BLaER1 (cell line): ENCODE measurements around the gene SLC38A3.

ENCODE experiments used
- H3K27ac ChIP-seq: shearing (Covaris generic); formaldehyde crosslinking; 2 replicates; pipeline ENCODE4 v1.8.1; 2022
- H3K27me3 ChIP-seq: shearing (Covaris generic); formaldehyde crosslinking; 2 replicates; pipeline ENCODE4 v1.8.1; 2022
- H3K36me3 ChIP-seq: shearing (Covaris generic); formaldehyde crosslinking; 2 replicates; pipeline ENCODE4 v1.8.1; 2022
- H3K4me1 ChIP-seq: shearing (Covaris generic); formaldehyde crosslinking; 2 replicates; pipeline ENCODE4 v1.8.1; 2022
- H3K4me2 ChIP-seq: shearing (Covaris generic); formaldehyde crosslinking; 2 replicates; pipeline ENCODE4 v1.8.1; 2022
- H3K4me3 ChIP-seq: shearing (Covaris generic); formaldehyde crosslinking; 2 replicates; pipeline ENCODE4 v1.8.1; 2022
- H3K9ac ChIP-seq: shearing (Covaris generic); formaldehyde crosslinking; 2 replicates; pipeline ENCODE4 v1.8.1; 2022
- H3K9me3 ChIP-seq: shearing (Covaris generic); formaldehyde crosslinking; 2 replicates; pipeline ENCODE4 v1.8.1; 2022
- H4K20me1 ChIP-seq: shearing (Covaris generic); formaldehyde crosslinking; 2 replicates; pipeline ENCODE4 v1.8.1; 2022
- Cebpa-rat ChIP-seq: shearing (Covaris generic); IDR thresholded peaks from 2 replicates; pipeline ENCODE4 v1.8.1; 2022

The SLC38A3 gene

DNA sequence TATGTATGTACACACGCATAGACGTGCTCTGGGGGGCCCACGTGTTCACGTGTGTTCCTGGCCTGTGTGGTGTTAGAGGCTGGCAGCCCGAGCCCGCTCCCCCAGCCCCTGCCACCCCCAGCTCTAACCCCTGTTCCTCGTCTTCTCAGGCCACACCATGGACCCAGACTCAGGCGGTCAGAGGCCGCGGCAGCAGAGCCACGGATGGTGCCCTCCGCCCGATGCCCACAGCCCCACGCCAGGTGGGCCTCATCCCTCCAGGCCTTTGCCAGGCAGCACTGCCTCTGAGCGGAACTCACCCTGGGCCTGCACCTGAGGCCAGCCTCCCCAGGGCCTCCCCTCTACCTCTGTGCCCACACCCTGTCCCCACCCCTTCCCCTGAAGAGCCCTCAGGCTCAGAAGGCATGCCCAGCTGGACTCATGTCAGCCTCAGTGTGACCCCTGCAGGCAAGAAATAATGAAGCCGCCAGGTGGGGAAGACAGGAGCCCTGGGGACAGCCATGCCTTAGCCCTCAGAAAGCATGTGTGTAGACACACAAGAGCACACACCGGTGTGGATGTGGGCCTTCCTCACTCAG is 30.0 kb upstream of the SLC38A3 start:
- Histone ChIP-seq H3K9me3 (no peaks in the 10 kb centered on the region), H3K4me3 (no peak overlapping the region), H3K4me1 (peaks cover 41% of the 10 kb centered on the region), H3K9ac (no peak overlapping the region), H4K20me1 (peaks cover 43% of the 10 kb centered on the region), H3K36me3 (peaks cover 67% of the 10 kb centered on the region), H3K27me3 (no peaks in the 10 kb centered on the region), H3K4me2 (no peak overlapping the region), H3K27ac (no peak overlapping the region)
- no peak for TF ChIP-seq Cebpa-rat

- H3K27ac ChIP-seq: no peak overlapping the region
- no peak overlapping the region for H3K9ac ChIP-seq
- H3K9me3 ChIP-seq: no peaks in the 10 kb centered on the region
- H3K4me3 ChIP-seq: no peak overlapping the region
- peaks cover 22% of the 10 kb centered on the region for H4K20me1 ChIP-seq
- peaks cover 80% of the 10 kb centered on the region for H3K36me3 ChIP-seq
- TF ChIP-seq Cebpa-rat: no peak
- no peak overlapping the region for H3K4me2 ChIP-seq
- peaks cover 18% of the 10 kb centered on the region for H3K4me1 ChIP-seq
- no peaks in the 10 kb centered on the region for H3K27me3 ChIP-seq
These were observed 27.7 kb upstream of the SLC38A3 start for GRCh38 chr3:50177346-50177745.

DNA sequence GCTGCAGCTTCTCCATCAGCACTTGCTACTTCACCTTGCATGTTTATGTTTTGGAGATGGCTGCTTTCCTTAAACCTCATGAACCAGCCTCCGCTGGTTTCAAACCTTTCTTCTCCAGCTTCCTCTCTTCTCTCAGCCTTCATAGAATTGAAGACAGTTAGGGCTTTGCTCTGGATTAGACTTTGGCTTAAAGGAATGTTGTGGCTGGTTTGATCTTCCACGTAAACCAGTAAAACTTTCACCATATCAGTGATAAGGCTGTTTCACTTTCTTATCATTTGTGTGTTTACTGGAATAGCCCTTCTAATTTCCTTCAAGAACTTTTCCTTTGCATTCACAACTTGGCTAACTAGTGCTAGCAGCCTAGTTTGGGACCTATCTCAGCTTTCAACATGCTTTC is 25.4 kb upstream of the SLC38A3 start:
- Histone ChIP-seq H3K27ac (no peak overlapping the region), H3K27me3 (no peaks in the 10 kb centered on the region), H3K36me3 (peaks cover 80% of the 10 kb centered on the region), H3K4me3 (no peak overlapping the region), H3K4me1 (no peaks in the 10 kb centered on the region), H3K4me2 (no peak overlapping the region), H3K9ac (no peak overlapping the region), H3K9me3 (no peaks in the 10 kb centered on the region), H4K20me1 (0 out of 2 replicates have a peak, but pooled peaks cover 1% of the 10 kb centered on the region)
- no peak for TF ChIP-seq Cebpa-rat

- Histone ChIP-seq H4K20me1 (no peaks in the 10 kb centered on the region), H3K36me3 (peaks cover 81% of the 10 kb centered on the region), H3K9me3 (no peaks in the 10 kb centered on the region), H3K27me3 (no peaks in the 10 kb centered on the region), H3K4me2 (no peak overlapping the region), H3K27ac (no peak overlapping the region), H3K4me1 (no peaks in the 10 kb centered on the region), H3K4me3 (no peak overlapping the region), H3K9ac (no peak overlapping the region)
- no peak for TF ChIP-seq Cebpa-rat
These were observed 23.1 kb upstream of the SLC38A3 start for GRCh38 chr3:50181985-50182384.

GRCh38 chr3:50182533-50183099 is 22.5 kb upstream of the SLC38A3 start:
- Histone ChIP-seq H3K9me3 (no peaks in the 10 kb centered on the region), H3K36me3 (peaks cover 81% of the 10 kb centered on the region), H3K27me3 (no peaks in the 10 kb centered on the region), H3K4me2 (no peak overlapping the region), H4K20me1 (no peaks in the 10 kb centered on the region), H3K4me1 (no peaks in the 10 kb centered on the region), H3K27ac (no peak overlapping the region), H3K9ac (no peak overlapping the region), H3K4me3 (no peak overlapping the region)
- TF ChIP-seq Cebpa-rat: no peak

GRCh38 chr3:50183755-50184154 is 21.3 kb upstream of the SLC38A3 start:
- Histone ChIP-seq H3K27ac (no peak overlapping the region), H3K36me3 (peaks cover 88% of the 10 kb centered on the region)

DNA sequence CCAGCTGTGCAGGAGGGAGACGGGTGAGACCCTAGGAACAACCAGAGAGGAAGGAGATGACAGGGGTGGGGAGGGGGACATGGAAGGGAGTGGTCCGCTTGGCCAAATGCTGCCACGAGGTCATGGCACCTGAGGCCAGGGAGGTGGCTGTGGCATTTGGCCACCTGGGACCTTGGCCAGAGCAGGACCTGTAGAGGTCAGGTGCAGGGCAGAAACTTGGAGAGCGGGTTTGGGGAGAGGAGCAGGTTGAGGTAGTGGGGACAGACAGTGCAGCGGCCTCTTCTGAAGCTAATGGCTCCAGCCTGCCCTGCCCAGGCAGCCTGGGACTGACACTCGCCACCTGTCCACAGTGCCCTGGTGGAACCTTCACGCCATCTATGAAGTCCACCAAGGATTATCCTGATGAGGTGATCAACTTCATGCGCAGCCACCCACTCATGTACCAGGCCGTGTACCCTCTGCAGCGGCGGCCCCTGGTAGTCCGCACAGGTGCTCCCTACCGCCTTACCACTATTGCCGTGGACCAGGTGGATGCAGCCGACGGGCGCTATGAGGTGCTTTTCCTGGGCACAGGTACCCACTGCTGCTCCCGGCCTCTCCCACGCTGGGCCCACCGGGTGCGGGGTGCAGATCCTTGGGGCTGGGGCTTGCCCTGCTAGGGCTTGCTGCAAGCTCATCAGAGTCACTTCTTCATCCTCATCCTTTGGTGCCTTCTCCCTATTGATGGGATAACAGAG is 20.7 kb upstream of the SLC38A3 start:
- Histone ChIP-seq H3K9me3 (no peaks in the 10 kb centered on the region), H3K9ac (no peak overlapping the region), H3K36me3 (peaks cover 82% of the 10 kb centered on the region), H3K4me3 (no peak overlapping the region), H4K20me1 (peaks cover under 1% of the 10 kb centered on the region; the same call in 1 of the 2 replicates), H3K27ac (no peak overlapping the region), H3K27me3 (no peaks in the 10 kb centered on the region), H3K4me1 (peaks cover 13% of the 10 kb centered on the region), H3K4me2 (no peak overlapping the region)
- TF ChIP-seq Cebpa-rat: no peak

More at GRCh38 chr3:50183755-50184154, 21.3 kb upstream of the SLC38A3 start:
- Histone ChIP-seq H4K20me1 (no peaks in the 10 kb centered on the region; the same call in 1 of the 2 replicates), H3K27me3 (no peaks in the 10 kb centered on the region), H3K4me3 (no peak overlapping the region), H3K4me1 (peaks cover 7% of the 10 kb centered on the region), H3K9ac (no peak overlapping the region), H3K4me2 (no peak overlapping the region), H3K9me3 (no peaks in the 10 kb centered on the region)
- TF ChIP-seq Cebpa-rat: no peak

- Histone ChIP-seq H3K4me1 (peaks cover 14% of the 10 kb centered on the region), H3K27ac (no peak overlapping the region), H3K4me2 (no peak overlapping the region), H3K9ac (no peak overlapping the region), H4K20me1 (peaks cover 6% of the 10 kb centered on the region; the same call in 1 of the 2 replicates), H3K9me3 (no peaks in the 10 kb centered on the region), H3K27me3 (no peaks in the 10 kb centered on the region), H3K4me3 (no peak overlapping the region), H3K36me3 (peaks cover 80% of the 10 kb centered on the region)
- no peak for TF ChIP-seq Cebpa-rat
These were observed 19.8 kb upstream of the SLC38A3 start for GRCh38 chr3:50185230-50185629.

DNA sequence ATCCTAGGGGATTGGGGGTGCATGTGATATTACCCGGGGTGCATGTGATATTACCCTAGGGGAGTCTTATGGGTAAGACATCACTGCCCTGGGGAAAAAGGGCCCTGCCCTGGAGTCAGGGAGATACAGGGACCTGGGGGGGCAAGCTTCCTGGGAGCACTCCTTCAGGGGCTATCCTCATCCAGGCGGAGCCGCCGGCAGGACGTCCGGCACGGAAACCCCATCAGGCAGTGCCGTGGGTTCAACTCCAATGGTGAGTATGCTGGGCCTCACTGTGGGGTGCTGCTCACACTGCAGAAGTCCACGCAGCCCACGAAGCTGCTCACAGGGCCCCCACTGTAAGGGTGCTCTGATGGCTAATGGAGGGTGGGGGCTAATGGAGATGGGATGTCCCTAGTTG is 19.0 kb upstream of the SLC38A3 start:
- Histone ChIP-seq H3K27ac (no peak overlapping the region), H3K4me1 (peaks cover 20% of the 10 kb centered on the region), H3K27me3 (no peaks in the 10 kb centered on the region), H4K20me1 (peaks cover 6% of the 10 kb centered on the region; the same call in 1 of the 2 replicates), H3K36me3 (peaks cover 71% of the 10 kb centered on the region), H3K4me3 (no peak overlapping the region), H3K9me3 (no peaks in the 10 kb centered on the region), H3K4me2 (no peak overlapping the region), H3K9ac (no peak overlapping the region)
- TF ChIP-seq Cebpa-rat: no peak

DNA sequence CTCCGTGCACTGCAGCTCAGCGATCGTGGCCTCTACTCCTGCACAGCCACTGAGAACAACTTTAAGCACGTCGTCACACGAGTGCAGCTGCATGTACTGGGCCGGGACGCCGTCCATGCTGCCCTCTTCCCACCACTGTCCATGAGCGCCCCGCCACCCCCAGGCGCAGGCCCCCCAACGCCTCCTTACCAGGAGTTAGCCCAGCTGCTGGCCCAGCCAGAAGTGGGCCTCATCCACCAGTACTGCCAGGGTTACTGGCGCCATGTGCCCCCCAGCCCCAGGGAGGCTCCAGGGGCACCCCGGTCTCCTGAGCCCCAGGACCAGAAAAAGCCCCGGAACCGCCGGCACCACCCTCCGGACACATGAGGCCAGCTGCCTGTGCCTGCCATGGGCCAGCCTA is 17.3 kb upstream of the SLC38A3 start:
- Histone ChIP-seq H3K27ac (no peak overlapping the region), H3K9me3 (no peaks in the 10 kb centered on the region), H4K20me1 (peaks cover 6% of the 10 kb centered on the region; the same call in 1 of the 2 replicates), H3K27me3 (peaks cover under 1% of the 10 kb centered on the region; the same call in 1 of the 2 replicates), H3K4me1 (peaks cover 23% of the 10 kb centered on the region), H3K36me3 (peaks cover 55% of the 10 kb centered on the region), H3K9ac (no peak overlapping the region), H3K4me2 (no peak overlapping the region), H3K4me3 (no peak overlapping the region)
- no peak for TF ChIP-seq Cebpa-rat
